Measurements from ENCODE around the gene ARRDC5. TPM values are rescaled to one million over a fixed set of nuclear protein-coding genes. Genes with fewer than 3 reads are reported as not detected.

The ARRDC5 gene
- total RNA-seq, 4 donors from 2014 or later = 0.33 to 1.9 (median 1.5) TPM

DNA sequence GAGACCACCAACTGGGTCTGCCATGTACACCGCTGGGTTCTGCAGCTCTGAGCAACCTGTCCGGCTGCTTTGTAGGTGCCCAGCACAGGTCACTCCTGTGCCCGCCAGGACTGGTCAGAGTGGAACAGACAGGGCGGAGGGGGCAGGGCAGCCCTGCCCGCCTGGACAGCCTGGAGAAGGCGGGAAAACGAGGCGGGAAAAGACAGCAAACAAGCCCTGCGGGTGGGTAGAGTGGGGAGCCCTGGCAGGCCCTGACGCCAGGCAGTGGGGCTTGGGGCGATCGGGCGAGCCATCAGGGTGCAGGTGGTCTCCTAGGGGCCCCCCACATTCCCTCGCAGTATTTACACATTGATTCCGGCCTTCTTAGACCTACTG, 6.1 kb upstream of the ARRDC5 start:
- TF ChIP-seq, protein P1, sequence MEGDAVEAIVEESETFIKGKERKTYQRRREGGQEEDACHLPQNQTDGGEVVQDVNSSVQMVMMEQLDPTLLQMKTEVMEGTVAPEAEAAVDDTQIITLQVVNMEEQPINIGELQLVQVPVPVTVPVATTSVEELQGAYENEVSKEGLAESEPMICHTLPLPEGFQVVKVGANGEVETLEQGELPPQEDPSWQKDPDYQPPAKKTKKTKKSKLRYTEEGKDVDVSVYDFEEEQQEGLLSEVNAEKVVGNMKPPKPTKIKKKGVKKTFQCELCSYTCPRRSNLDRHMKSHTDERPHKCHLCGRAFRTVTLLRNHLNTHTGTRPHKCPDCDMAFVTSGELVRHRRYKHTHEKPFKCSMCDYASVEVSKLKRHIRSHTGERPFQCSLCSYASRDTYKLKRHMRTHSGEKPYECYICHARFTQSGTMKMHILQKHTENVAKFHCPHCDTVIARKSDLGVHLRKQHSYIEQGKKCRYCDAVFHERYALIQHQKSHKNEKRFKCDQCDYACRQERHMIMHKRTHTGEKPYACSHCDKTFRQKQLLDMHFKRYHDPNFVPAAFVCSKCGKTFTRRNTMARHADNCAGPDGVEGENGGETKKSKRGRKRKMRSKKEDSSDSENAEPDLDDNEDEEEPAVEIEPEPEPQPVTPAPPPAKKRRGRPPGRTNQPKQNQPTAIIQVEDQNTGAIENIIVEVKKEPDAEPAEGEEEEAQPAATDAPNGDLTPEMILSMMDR (IDR thresholded peaks at IDR 0.05; ENCODE audit: low read depth) = no peak

DNA sequence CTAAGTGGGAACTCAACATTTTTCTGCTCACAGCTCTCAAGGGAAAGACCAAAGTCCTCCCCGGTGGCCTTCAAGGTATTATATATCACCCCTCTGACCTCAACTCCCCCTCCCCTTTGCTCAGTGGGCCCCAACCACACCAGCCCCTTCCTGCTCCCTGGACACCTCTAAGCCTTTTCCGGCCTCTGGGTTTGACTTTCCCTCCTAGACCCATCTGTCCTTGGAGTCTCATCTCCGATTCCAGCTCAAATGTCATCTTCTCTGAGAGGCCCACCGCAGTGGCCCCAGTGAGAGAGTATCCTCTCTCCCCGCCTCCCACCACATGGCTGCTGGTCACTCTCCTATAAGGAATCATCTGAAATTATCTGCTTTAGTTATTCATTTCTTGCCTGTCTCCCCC, 5.7 kb upstream of the ARRDC5 start:
- TF ChIP-seq, protein P1 (IDR thresholded peaks at IDR 0.05; ENCODE audit: low read depth) = no peak

- TF ChIP-seq, protein P1 (IDR thresholded peaks at IDR 0.05; ENCODE audit: low read depth) = no peak
Observed at GRCh38 chr19:4906963-4907362, 4.3 kb upstream of the ARRDC5 start.

DNA sequence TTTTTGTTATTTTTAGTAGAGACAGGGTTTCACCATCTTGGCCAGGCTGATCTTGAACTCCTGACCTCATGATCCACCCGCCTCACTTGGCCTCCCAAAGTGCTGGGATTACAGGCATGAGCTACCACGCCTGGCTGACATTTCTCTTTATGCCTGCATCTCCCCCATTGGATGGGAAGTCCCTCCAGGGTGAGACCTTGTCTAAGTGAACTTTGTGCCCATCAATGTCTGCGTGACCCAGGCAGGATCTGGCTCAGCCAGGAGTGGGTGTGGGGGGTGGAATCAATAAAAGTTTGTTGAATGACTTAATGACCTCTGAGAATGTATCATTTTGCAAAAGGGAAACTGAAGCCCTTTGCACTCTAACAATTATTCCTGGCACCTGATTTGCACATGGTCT, 1.8 kb upstream of the ARRDC5 start:
- TF ChIP-seq, protein P1 (IDR thresholded peaks at IDR 0.05; ENCODE audit: low read depth) = no peak

DNA sequence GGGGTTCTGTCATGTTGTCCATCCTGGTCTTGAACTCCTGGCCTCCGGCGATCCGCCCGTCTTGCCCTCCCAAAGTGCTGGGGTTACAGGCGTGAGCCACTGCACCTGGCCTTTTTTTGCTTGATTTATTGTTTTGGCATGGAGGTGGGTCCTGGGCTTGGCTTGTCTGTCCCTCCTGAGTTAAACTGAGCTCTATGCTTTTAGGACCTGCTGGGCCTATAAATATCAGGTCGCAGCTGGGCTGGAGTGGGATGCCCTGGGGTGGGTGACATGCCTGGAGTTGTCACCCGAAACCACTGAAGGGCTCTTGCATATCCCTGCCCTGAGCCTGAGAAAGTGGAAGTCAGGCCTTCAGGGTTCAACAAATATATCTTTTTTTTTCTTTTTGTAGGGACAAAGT, 5.5 kb downstream of the ARRDC5 start:
- TF ChIP-seq, protein P1 (IDR thresholded peaks at IDR 0.05; ENCODE audit: low read depth) = no peak

DNA sequence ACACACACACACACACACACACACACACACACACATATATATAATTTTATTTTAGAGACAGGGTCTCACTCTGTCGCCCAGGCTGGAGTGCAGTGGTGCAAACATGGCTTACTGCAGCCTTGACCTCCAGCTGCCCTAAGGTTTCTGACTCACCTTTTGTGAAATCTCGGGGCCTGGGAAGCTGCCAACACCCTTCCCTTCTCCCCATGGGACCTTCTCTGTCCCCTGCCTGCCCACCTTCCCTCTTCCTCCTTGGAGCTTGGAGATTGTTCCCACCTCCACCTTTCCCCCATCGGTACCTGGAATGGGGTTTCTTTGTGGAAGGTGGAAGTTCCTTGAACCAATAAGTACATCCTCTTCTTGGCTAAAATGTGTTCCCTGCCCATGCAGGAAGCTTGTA, 6.3 kb downstream of the ARRDC5 start:
- TF ChIP-seq, protein P1 (IDR thresholded peaks at IDR 0.05; ENCODE audit: low read depth) = no peak

GRCh38 chr19:4891066-4891465, 11.6 kb downstream of the ARRDC5 start:
- TF ChIP-seq, protein P1 (IDR thresholded peaks at IDR 0.05; ENCODE audit: low read depth) = no peak

All from subcutaneous adipose tissue (tissue), 4 donors.